ENCODE data around the gene LRRC4B.
"Not testable (repeated sequence)": the region's sequence is repeated elsewhere in the genome, so short reads cannot be mapped to it uniquely, and the experiment has no call there.

The LRRC4B gene

GRCh38 chr19:50537306-50537685 lies 30.9 kb downstream of the LRRC4B start:
- in situ Hi-C loops (cut with HindIII; ENCODE audit: low pct_ligation_motif_present, low pct_unique_long_range_greater_than_20kb, low sequenced_read_pairs): no loop called here

GRCh38 chr19:50536662-50537305 lies 31.5 kb downstream of the LRRC4B start:
- in situ Hi-C loops (cut with HindIII; ENCODE audit: low pct_ligation_motif_present, low pct_unique_long_range_greater_than_20kb, low sequenced_read_pairs): no loop called here
- no peak for DNase-seq

More at GRCh38 chr19:50537306-50537685, 30.9 kb downstream of the LRRC4B start:
- DNase-seq: no peak

- in situ Hi-C loops (cut with HindIII; ENCODE audit: low pct_ligation_motif_present, low pct_unique_long_range_greater_than_20kb, low sequenced_read_pairs): no loop called here
- no peak for DNase-seq
These were observed 32.5 kb downstream of the LRRC4B start for GRCh38 chr19:50535672-50536187.

GRCh38 chr19:50534478-50534877 lies 33.8 kb downstream of the LRRC4B start:
- DNase-seq: no peak
- in situ Hi-C loops (cut with HindIII; ENCODE audit: low pct_ligation_motif_present, low pct_unique_long_range_greater_than_20kb, low sequenced_read_pairs): no loop called here

- no peak for DNase-seq
- in situ Hi-C loops (cut with HindIII; ENCODE audit: low pct_ligation_motif_present, low pct_unique_long_range_greater_than_20kb, low sequenced_read_pairs): no loop called here
These were observed 35.3 kb downstream of the LRRC4B start for GRCh38 chr19:50532952-50533351.

GRCh38 chr19:50531171-50531612 lies 37.0 kb downstream of the LRRC4B start:
- in situ Hi-C loops (cut with HindIII; ENCODE audit: low pct_ligation_motif_present, low pct_unique_long_range_greater_than_20kb, low sequenced_read_pairs): no loop called here
- DNase-seq: no peak

GRCh38 chr19:50528052-50528451 lies 40.2 kb downstream of the LRRC4B start:
- DNase-seq; in situ Hi-C loops (cut with HindIII; ENCODE audit: low pct_ligation_motif_present, low pct_unique_long_range_greater_than_20kb, low sequenced_read_pairs): not testable (repeated sequence)

GRCh38 chr19:50522881-50523280 lies 45.4 kb downstream of the LRRC4B start:
- in situ Hi-C loops (cut with HindIII; ENCODE audit: low pct_ligation_motif_present, low pct_unique_long_range_greater_than_20kb, low sequenced_read_pairs): no loop called here

GRCh38 chr19:50520822-50521465 lies 47.3 kb downstream of the LRRC4B start:
- in situ Hi-C loops (cut with HindIII; ENCODE audit: low pct_ligation_motif_present, low pct_unique_long_range_greater_than_20kb, low sequenced_read_pairs): no loop called here
- DNase-seq: no peak

More at GRCh38 chr19:50522881-50523280, 45.4 kb downstream of the LRRC4B start:
- DNase-seq: no peak

- DNase-seq: no peak
- in situ Hi-C loops (cut with HindIII; ENCODE audit: low pct_ligation_motif_present, low pct_unique_long_range_greater_than_20kb, low sequenced_read_pairs): no loop called here
These were observed 49.1 kb downstream of the LRRC4B start for GRCh38 chr19:50519006-50519575.

- in situ Hi-C loops (cut with HindIII; ENCODE audit: low pct_ligation_motif_present, low pct_unique_long_range_greater_than_20kb, low sequenced_read_pairs): no loop called here
These were observed 49.9 kb downstream of the LRRC4B start for GRCh38 chr19:50518091-50519005.

GRCh38 chr19:50517704-50518075 lies 50.5 kb downstream of the LRRC4B start:
- DNase-seq: no peak
- in situ Hi-C loops (cut with HindIII; ENCODE audit: low pct_ligation_motif_present, low pct_unique_long_range_greater_than_20kb, low sequenced_read_pairs): no loop called here

More at GRCh38 chr19:50518091-50519005, 49.9 kb downstream of the LRRC4B start:
- no peak for DNase-seq

GRCh38 chr19:50516964-50517703 lies 51.1 kb downstream of the LRRC4B start:
- in situ Hi-C loops (cut with HindIII; ENCODE audit: low pct_ligation_motif_present, low pct_unique_long_range_greater_than_20kb, low sequenced_read_pairs): no loop called here

GRCh38 chr19:50516456-50516855 lies 51.8 kb downstream of the LRRC4B start:
- DNase-seq: no peak
- in situ Hi-C loops (cut with HindIII; ENCODE audit: low pct_ligation_motif_present, low pct_unique_long_range_greater_than_20kb, low sequenced_read_pairs): no loop called here

More at GRCh38 chr19:50516964-50517703, 51.1 kb downstream of the LRRC4B start:
- DNase-seq: no peak

GRCh38 chr19:50515168-50515561 lies 53.1 kb downstream of the LRRC4B start:
- DNase-seq: no peak

GRCh38 chr19:50514346-50515167 lies 53.7 kb downstream of the LRRC4B start:
- no peak for DNase-seq

More at GRCh38 chr19:50515168-50515561, 53.1 kb downstream of the LRRC4B start:
- in situ Hi-C loops (cut with HindIII; ENCODE audit: low pct_ligation_motif_present, low pct_unique_long_range_greater_than_20kb, low sequenced_read_pairs): no loop called here

GRCh38 chr19:50513746-50514345 lies 54.4 kb downstream of the LRRC4B start, which contains the start of gene ASPDH:
ASPDH (minus strand) TSS chr19:50513913; CDS start chr19:50513823, 90 bp downstream.
- DNase-seq: no peak

More at GRCh38 chr19:50514346-50515167, 53.7 kb downstream of the LRRC4B start:
- in situ Hi-C loops (cut with HindIII; ENCODE audit: low pct_ligation_motif_present, low pct_unique_long_range_greater_than_20kb, low sequenced_read_pairs): no loop called here

More at GRCh38 chr19:50513746-50514345, 54.4 kb downstream of the LRRC4B start, which contains the start of gene ASPDH:
- in situ Hi-C loops (cut with HindIII; ENCODE audit: low pct_ligation_motif_present, low pct_unique_long_range_greater_than_20kb, low sequenced_read_pairs): no loop called here

Measured in ACHN (cell line).